Measurements from ENCODE around the gene POGLUT2. TPM values are rescaled to one million over a fixed set of nuclear protein-coding genes. Genes with fewer than 3 reads are reported as not detected.

POGLUT2 gene
- total and polyA plus RNA-seq, 4 experiments from 2014 or later, result 0.48 to 1.9 (median 1.3) TPM

GRCh38 chr13:102774591-102775520 lies 23.9 kb downstream of the POGLUT2 start:
- no peaks in the 10 kb centered on the region for H3K36me3 ChIP-seq (ENCODE audit: insufficient read depth, low read length)
- peaks cover 23 to 67% (median 51%) of the 10 kb centered on the region in 4 donors for H3K4me1 Mint-ChIP-seq
- H3K36me3 Mint-ChIP-seq, result peaks cover 0 to 5% of the 10 kb centered on the region in 2 donors
- no peaks in the 10 kb centered on the region for H3K9me3 ChIP-seq (ENCODE audit: control insufficient read depth in 1 of 2, low read length in 2 of 2)
- no peak overlapping the region for H3K27ac ChIP-seq (ENCODE audit: low read depth, low read length)
- DNase-seq, result no peak
- H3K27me3 ChIP-seq (ENCODE audit: insufficient read depth, low read length), result no peaks in the 10 kb centered on the region
- CTCF ChIA-PET (ENCODE audit: partially characterized antibody), result interaction anchor here (1.1 to 1.7 kb wide), 3 partner anchors 71 to 183 kb away, joined by 3 to 8 read pairs (median 4); partner anchors contain the start of genes ERCC5 and TPP2
- no peaks in the 10 kb centered on the region for H3K9me3 Mint-ChIP-seq
- H3K4me1 ChIP-seq (ENCODE audit: insufficient read depth, low read length), result peaks cover 33% of the 10 kb centered on the region
- POLR2A ChIA-PET (ENCODE audit: partially characterized antibody), result interaction anchor here (1.3 to 3.1 kb wide), 4 partner anchors 11 to 178 kb away, joined by 4 to 60 read pairs (median 22); partner anchors contain the start of genes ERCC5 and TPP2
- H3K4me3 ChIP-seq (ENCODE audit: low read length in 2 of 2), result no peak overlapping the region
- peak overlapping the region in 6 of 7 donors; percentile 60 to 97 (median 92) for H3K27ac Mint-ChIP-seq
- intact Hi-C loops (cut with micrococcal nuclease), result no loop called here
- H3K27me3 Mint-ChIP-seq, result no peaks in the 10 kb centered on the region
- peak overlapping the region; percentile 90 to 94 (median 92) for H3K4me3 Mint-ChIP-seq

GRCh38 chr13:102774214-102774568 lies 24.6 kb downstream of the POGLUT2 start:
- DNase-seq, result no peak
- H3K27me3 ChIP-seq (ENCODE audit: insufficient read depth, low read length), result no peaks in the 10 kb centered on the region
- peak overlapping the region; percentile 84 for H3K27ac ChIP-seq (ENCODE audit: low read depth, low read length)
- ChIA-PET POLR2A (ENCODE audit: partially characterized antibody) (interaction anchor here (0.7 to 3.1 kb wide), 14 partner anchors 10 to 380 kb away, joined by 3 to 60 read pairs (median 4); partner anchors contain the start of genes ERCC5 and TPP2), CTCF (ENCODE audit: partially characterized antibody) (interaction anchor here (0.8 to 3.1 kb wide), 6 partner anchors 26 to 194 kb away, joined by 3 to 14 read pairs (median 4); partner anchors contain the start of genes ERCC5 and TPP2)
- H3K36me3 ChIP-seq (ENCODE audit: insufficient read depth, low read length), result no peaks in the 10 kb centered on the region
- peaks cover 19 to 63% (median 47%) of the 10 kb centered on the region in 4 donors for H3K4me1 Mint-ChIP-seq
- no peaks in the 10 kb centered on the region for H3K9me3 Mint-ChIP-seq
- peak overlapping the region; percentile 90 to 94 (median 92) for H3K4me3 Mint-ChIP-seq
- H3K36me3 Mint-ChIP-seq, result peaks cover 0 to 5% of the 10 kb centered on the region in 2 donors
- H3K4me1 ChIP-seq (ENCODE audit: insufficient read depth, low read length), result peaks cover 29% of the 10 kb centered on the region
- intact Hi-C loops (cut with micrococcal nuclease), result no loop called here
- peak overlapping the region; percentile 12 to 81 for H3K4me3 ChIP-seq (ENCODE audit: low read length in 2 of 2)
- no peaks in the 10 kb centered on the region for H3K9me3 ChIP-seq (ENCODE audit: control insufficient read depth in 1 of 2, low read length in 2 of 2)
- H3K27me3 Mint-ChIP-seq, result no peaks in the 10 kb centered on the region
- H3K27ac Mint-ChIP-seq, result peak overlapping the region; percentile 88 to 97 (median 96)

GRCh38 chr13:102773441-102774213 lies 25.1 kb downstream of the POGLUT2 start, which contains the start of gene TEX30:
TEX30 (minus strand) TSS chr13:102773786; CDS start chr13:102770026, 3,760 bp downstream.
- intact Hi-C loops (cut with micrococcal nuclease), result loop anchor here (1.0 to 2.0 kb wide), 5 partner anchors 27 to 379 kb away; partner anchors contain the start of gene TPP2
- H3K27ac ChIP-seq (ENCODE audit: low read depth, low read length), result peak within 1 kb of the TSS; percentile 84
- peaks cover 15 to 57% (median 42%) of the 10 kb centered on the region in 4 donors for H3K4me1 Mint-ChIP-seq
- peak within 1 kb of the TSS; percentile 50 to 81 for H3K4me3 ChIP-seq (ENCODE audit: low read length in 2 of 2)
- H3K4me1 ChIP-seq (ENCODE audit: insufficient read depth, low read length), result peaks cover 23% of the 10 kb centered on the region
- peak within 1 kb of the TSS; percentile 90 to 94 (median 92) for H3K4me3 Mint-ChIP-seq
- no peaks in the 10 kb centered on the region for H3K36me3 ChIP-seq (ENCODE audit: insufficient read depth, low read length)
- peaks cover 0 to 5% of the 10 kb centered on the region in 2 donors for H3K36me3 Mint-ChIP-seq
- ChIA-PET POLR2A (ENCODE audit: partially characterized antibody) (interaction anchor here (0.7 to 3.1 kb wide), 15 partner anchors 11 to 379 kb away, joined by 3 to 60 read pairs (median 4); partner anchors contain the start of genes ERCC5 and TPP2), CTCF (ENCODE audit: partially characterized antibody) (interaction anchor here (0.8 to 3.1 kb wide), 6 partner anchors 27 to 194 kb away, joined by 3 to 14 read pairs (median 4); partner anchors contain the start of genes ERCC5 and TPP2)
- H3K27me3 Mint-ChIP-seq, result no peaks in the 10 kb centered on the region
- no peaks in the 10 kb centered on the region for H3K27me3 ChIP-seq (ENCODE audit: insufficient read depth, low read length)
- H3K27ac Mint-ChIP-seq, result peak within 1 kb of the TSS; percentile 88 to 97 (median 96)
- peak; percentile 85 to 93 (median 90) for DNase-seq
- no peaks in the 10 kb centered on the region for H3K9me3 Mint-ChIP-seq
- H3K9me3 ChIP-seq (ENCODE audit: control insufficient read depth in 1 of 2, low read length in 2 of 2), result no peaks in the 10 kb centered on the region

GRCh38 chr13:102772042-102772425 lies 26.7 kb downstream of the POGLUT2 start:
- Histone ChIP-seq H3K4me1 (ENCODE audit: insufficient read depth, low read length) (peaks cover 18% of the 10 kb centered on the region), H3K27me3 (ENCODE audit: insufficient read depth, low read length) (no peaks in the 10 kb centered on the region), H3K36me3 (ENCODE audit: insufficient read depth, low read length) (no peaks in the 10 kb centered on the region), H3K4me3 (ENCODE audit: low read length in 2 of 2) (no peak overlapping the region), H3K27ac (ENCODE audit: low read depth, low read length) (no peak overlapping the region), H3K9me3 (ENCODE audit: control insufficient read depth in 1 of 2, low read length in 2 of 2) (no peaks in the 10 kb centered on the region)
- POLR2A ChIA-PET (ENCODE audit: partially characterized antibody), result interaction anchor here (2.2 to 3.1 kb wide), 3 partner anchors 74 to 178 kb away, joined by 11 to 60 read pairs (median 40); partner anchors contain the start of genes ERCC5 and TPP2
- H3K4me1 Mint-ChIP-seq, result peaks cover 13 to 50% (median 37%) of the 10 kb centered on the region in 4 donors
- H3K4me3 Mint-ChIP-seq, result peak overlapping the region; percentile 57 to 94 (median 92)
- no peaks in the 10 kb centered on the region for H3K27me3 Mint-ChIP-seq
- peaks cover 0 to 5% of the 10 kb centered on the region in 2 donors for H3K36me3 Mint-ChIP-seq
- CTCF ChIA-PET (ENCODE audit: partially characterized antibody), result interaction anchor here (0.6 to 3.1 kb wide), 3 partner anchors 28 to 179 kb away, joined by 4 to 14 read pairs (median 5); no protein-coding TSS in a partner anchor
- no peaks in the 10 kb centered on the region for H3K9me3 Mint-ChIP-seq
- DNase-seq, result no peak
- peak overlapping the region in 3 of 7 donors; percentile 25 to 81 (median 79) for H3K27ac Mint-ChIP-seq
- intact Hi-C loops (cut with micrococcal nuclease), result loop anchor here (2.0 kb wide), 1 partner anchor 91 kb away; no protein-coding TSS in a partner anchor

GRCh38 chr13:102771298-102772041 lies 27.3 kb downstream of the POGLUT2 start:
- CTCF ChIA-PET (ENCODE audit: partially characterized antibody), result interaction anchor here (0.6 to 3.1 kb wide), 3 partner anchors 29 to 179 kb away, joined by 4 to 14 read pairs (median 5); no protein-coding TSS in a partner anchor
- H3K27me3 ChIP-seq (ENCODE audit: insufficient read depth, low read length), result no peaks in the 10 kb centered on the region
- Mint-ChIP-seq H3K27ac (peak overlapping the region in 4 of 7 donors; percentile 18 to 82 (median 52)), H3K4me3 (peak overlapping the region; percentile 9 to 94 (median 92)), H3K27me3 (no peaks in the 10 kb centered on the region), H3K36me3 (peaks cover 5 to 8% of the 10 kb centered on the region in 2 donors), H3K4me1 (peaks cover 13 to 49% (median 36%) of the 10 kb centered on the region in 4 donors), H3K9me3 (no peaks in the 10 kb centered on the region)
- POLR2A ChIA-PET (ENCODE audit: partially characterized antibody), result interaction anchor here (0.6 kb wide), 1 partner anchor 175 kb away, joined by 3 read pairs; no protein-coding TSS in a partner anchor
- no peak overlapping the region for H3K4me3 ChIP-seq (ENCODE audit: low read length in 2 of 2)
- no peak overlapping the region for H3K27ac ChIP-seq (ENCODE audit: low read depth, low read length)
- intact Hi-C loops (cut with micrococcal nuclease), result loop anchor here (2.0 kb wide), 1 partner anchor 91 kb away; no protein-coding TSS in a partner anchor
- DNase-seq, result no peak
- peaks cover 18% of the 10 kb centered on the region for H3K4me1 ChIP-seq (ENCODE audit: insufficient read depth, low read length)
- no peaks in the 10 kb centered on the region for H3K9me3 ChIP-seq (ENCODE audit: control insufficient read depth in 1 of 2, low read length in 2 of 2)
- H3K36me3 ChIP-seq (ENCODE audit: insufficient read depth, low read length), result no peaks in the 10 kb centered on the region

- Histone ChIP-seq H3K9me3 (ENCODE audit: control insufficient read depth in 1 of 2, low read length in 2 of 2) (no peaks in the 10 kb centered on the region), H3K27me3 (ENCODE audit: insufficient read depth, low read length) (no peaks in the 10 kb centered on the region), H3K4me1 (ENCODE audit: insufficient read depth, low read length) (peaks cover 18% of the 10 kb centered on the region), H3K4me3 (ENCODE audit: low read length in 2 of 2) (no peak overlapping the region), H3K27ac (ENCODE audit: low read depth, low read length) (no peak overlapping the region), H3K36me3 (ENCODE audit: insufficient read depth, low read length) (no peaks in the 10 kb centered on the region)
- Mint-ChIP-seq H3K9me3 (no peaks in the 10 kb centered on the region), H3K4me3 (no peak overlapping the region), H3K27me3 (no peaks in the 10 kb centered on the region), H3K27ac (no peak overlapping the region), H3K4me1 (peaks cover 13 to 45% (median 34%) of the 10 kb centered on the region in 4 donors), H3K36me3 (peaks cover 6 to 8% of the 10 kb centered on the region in 2 donors)
- CTCF ChIA-PET (ENCODE audit: partially characterized antibody), result interaction anchor here (1.0 kb wide), 1 partner anchor 179 kb away, joined by 4 read pairs; no protein-coding TSS in a partner anchor
- intact Hi-C loops (cut with micrococcal nuclease), result no loop called here
- POLR2A ChIA-PET (ENCODE audit: partially characterized antibody), result no interaction called here
- no peak for DNase-seq
Observed at GRCh38 chr13:102770435-102770834, 28.3 kb downstream of the POGLUT2 start.
